ENCODE data around the gene CHMP1A. TPM values are rescaled to one million over a fixed set of nuclear protein-coding genes. Genes with fewer than 3 reads are reported as not detected.

CHMP1A gene
- total and polyA plus RNA-seq, 2 experiments from 2014 or later = 42.3 to 81.9 TPM

GRCh38 chr16:89613231-89613953 lies 44.1 kb downstream of the CHMP1A start, which contains the start of gene DPEP1:
DPEP1 (plus strand) TSS chr16:89613642; CDS start chr16:89630411, 16,769 bp downstream.
- Histone ChIP-seq H3K4me3 (no peak within 1 kb of the TSS), H3K27ac (ENCODE audit: low read depth) (no peak within 1 kb of the TSS), H3K36me3 (ENCODE audit: insufficient read depth) (no peaks in the 10 kb centered on the region), H3K4me1 (ENCODE audit: insufficient read depth) (no peaks in the 10 kb centered on the region; the same call in 1 of the 2 replicates), H3F3A (replicated peaks; ENCODE audit: low read depth) (no peaks in the 10 kb centered on the region), H4K20me1 (replicated peaks; ENCODE audit: insufficient read depth) (no peaks in the 10 kb centered on the region), H2AFZ (peak within 1 kb of the TSS; percentile 91; the same call in 1 of the 2 replicates), H3K27me3 (ENCODE audit: insufficient read depth) (no peaks in the 10 kb centered on the region), H3K9me2 (ENCODE audit: insufficient read depth) (no peaks in the 10 kb centered on the region), H3K4me2 (no peak within 1 kb of the TSS), H3K79me2 (replicated peaks; ENCODE audit: insufficient read depth) (no peaks in the 10 kb centered on the region)
- Mint-ChIP-seq H3K27me3 (ENCODE audit: insufficient read depth, low read depth, poor library complexity) (peaks cover 9% of the 10 kb centered on the region), H3K27ac (no peak within 1 kb of the TSS), H3K9me3 (peaks cover 3% of the 10 kb centered on the region; the same call in 2 of the 3 replicates), H3K4me3 (peak within 1 kb of the TSS; percentile 31; the same call in 1 of the 3 replicates), H3K36me3 (ENCODE audit: low read depth) (no peaks in the 10 kb centered on the region; the same call in 2 of the 3 replicates), H3K4me1 (peaks cover 12% of the 10 kb centered on the region)
- ATAC-seq = peak; percentile 48
- TF ChIP-seq ZNF114 (CRISPR knock-in tag; IDR thresholded peaks at IDR 0.05) = no peak
- no peak for TF ChIP-seq POLR2AphosphoS5 (IDR thresholded peaks at IDR 0.05; ENCODE audit: low read depth)
- TF ChIP-seq, protein P1, sequence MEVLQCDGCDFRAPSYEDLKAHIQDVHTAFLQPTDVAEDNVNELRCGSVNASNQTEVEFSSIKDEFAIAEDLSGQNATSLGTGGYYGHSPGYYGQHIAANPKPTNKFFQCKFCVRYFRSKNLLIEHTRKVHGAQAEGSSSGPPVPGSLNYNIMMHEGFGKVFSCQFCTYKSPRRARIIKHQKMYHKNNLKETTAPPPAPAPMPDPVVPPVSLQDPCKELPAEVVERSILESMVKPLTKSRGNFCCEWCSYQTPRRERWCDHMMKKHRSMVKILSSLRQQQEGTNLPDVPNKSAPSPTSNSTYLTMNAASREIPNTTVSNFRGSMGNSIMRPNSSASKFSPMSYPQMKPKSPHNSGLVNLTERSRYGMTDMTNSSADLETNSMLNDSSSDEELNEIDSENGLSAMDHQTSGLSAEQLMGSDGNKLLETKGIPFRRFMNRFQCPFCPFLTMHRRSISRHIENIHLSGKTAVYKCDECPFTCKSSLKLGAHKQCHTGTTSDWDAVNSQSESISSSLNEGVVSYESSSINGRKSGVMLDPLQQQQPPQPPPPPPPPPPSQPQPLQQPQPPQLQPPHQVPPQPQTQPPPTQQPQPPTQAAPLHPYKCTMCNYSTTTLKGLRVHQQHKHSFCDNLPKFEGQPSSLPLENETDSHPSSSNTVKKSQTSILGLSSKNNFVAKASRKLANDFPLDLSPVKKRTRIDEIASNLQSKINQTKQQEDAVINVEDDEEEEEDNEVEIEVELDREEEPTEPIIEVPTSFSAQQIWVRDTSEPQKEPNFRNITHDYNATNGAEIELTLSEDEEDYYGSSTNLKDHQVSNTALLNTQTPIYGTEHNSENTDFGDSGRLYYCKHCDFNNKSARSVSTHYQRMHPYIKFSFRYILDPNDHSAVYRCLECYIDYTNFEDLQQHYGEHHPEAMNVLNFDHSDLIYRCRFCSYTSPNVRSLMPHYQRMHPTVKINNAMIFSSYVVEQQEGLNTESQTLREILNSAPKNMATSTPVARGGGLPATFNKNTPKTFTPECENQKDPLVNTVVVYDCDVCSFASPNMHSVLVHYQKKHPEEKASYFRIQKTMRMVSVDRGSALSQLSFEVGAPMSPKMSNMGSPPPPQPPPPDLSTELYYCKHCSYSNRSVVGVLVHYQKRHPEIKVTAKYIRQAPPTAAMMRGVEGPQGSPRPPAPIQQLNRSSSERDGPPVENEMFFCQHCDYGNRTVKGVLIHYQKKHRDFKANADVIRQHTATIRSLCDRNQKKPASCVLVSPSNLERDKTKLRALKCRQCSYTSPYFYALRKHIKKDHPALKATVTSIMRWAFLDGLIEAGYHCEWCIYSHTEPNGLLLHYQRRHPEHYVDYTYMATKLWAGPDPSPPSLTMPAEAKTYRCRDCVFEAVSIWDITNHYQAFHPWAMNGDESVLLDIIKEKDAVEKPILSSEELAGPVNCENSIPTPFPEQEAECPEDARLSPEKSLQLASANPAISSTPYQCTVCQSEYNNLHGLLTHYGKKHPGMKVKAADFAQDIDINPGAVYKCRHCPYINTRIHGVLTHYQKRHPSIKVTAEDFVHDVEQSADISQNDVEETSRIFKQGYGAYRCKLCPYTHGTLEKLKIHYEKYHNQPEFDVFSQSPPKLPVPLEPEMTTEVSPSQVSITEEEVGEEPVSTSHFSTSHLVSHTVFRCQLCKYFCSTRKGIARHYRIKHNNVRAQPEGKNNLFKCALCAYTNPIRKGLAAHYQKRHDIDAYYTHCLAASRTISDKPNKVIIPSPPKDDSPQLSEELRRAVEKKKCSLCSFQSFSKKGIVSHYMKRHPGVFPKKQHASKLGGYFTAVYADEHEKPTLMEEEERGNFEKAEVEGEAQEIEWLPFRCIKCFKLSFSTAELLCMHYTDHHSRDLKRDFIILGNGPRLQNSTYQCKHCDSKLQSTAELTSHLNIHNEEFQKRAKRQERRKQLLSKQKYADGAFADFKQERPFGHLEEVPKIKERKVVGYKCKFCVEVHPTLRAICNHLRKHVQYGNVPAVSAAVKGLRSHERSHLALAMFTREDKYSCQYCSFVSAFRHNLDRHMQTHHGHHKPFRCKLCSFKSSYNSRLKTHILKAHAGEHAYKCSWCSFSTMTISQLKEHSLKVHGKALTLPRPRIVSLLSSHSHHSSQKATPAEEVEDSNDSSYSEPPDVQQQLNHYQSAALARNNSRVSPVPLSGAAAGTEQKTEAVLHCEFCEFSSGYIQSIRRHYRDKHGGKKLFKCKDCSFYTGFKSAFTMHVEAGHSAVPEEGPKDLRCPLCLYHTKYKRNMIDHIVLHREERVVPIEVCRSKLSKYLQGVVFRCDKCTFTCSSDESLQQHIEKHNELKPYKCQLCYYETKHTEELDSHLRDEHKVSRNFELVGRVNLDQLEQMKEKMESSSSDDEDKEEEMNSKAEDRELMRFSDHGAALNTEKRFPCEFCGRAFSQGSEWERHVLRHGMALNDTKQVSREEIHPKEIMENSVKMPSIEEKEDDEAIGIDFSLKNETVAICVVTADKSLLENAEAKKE (CRISPR knock-in tag; IDR thresholded peaks at IDR 0.05) = no peak
- TF ChIP-seq, protein P2, sequence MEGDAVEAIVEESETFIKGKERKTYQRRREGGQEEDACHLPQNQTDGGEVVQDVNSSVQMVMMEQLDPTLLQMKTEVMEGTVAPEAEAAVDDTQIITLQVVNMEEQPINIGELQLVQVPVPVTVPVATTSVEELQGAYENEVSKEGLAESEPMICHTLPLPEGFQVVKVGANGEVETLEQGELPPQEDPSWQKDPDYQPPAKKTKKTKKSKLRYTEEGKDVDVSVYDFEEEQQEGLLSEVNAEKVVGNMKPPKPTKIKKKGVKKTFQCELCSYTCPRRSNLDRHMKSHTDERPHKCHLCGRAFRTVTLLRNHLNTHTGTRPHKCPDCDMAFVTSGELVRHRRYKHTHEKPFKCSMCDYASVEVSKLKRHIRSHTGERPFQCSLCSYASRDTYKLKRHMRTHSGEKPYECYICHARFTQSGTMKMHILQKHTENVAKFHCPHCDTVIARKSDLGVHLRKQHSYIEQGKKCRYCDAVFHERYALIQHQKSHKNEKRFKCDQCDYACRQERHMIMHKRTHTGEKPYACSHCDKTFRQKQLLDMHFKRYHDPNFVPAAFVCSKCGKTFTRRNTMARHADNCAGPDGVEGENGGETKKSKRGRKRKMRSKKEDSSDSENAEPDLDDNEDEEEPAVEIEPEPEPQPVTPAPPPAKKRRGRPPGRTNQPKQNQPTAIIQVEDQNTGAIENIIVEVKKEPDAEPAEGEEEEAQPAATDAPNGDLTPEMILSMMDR (conservative IDR thresholded peaks at IDR 0.05; ENCODE audit: low read depth in 2 of 2) = no peak
- no peak for TF ChIP-seq CREB1 (CRISPR knock-in tag; IDR thresholded peaks at IDR 0.05; ENCODE audit: low read depth)
- no peak for TF ChIP-seq EZH2phosphoT487 (IDR thresholded peaks at IDR 0.05; ENCODE audit: unreplicated experiment)
- TF ChIP-seq, protein P3, sequence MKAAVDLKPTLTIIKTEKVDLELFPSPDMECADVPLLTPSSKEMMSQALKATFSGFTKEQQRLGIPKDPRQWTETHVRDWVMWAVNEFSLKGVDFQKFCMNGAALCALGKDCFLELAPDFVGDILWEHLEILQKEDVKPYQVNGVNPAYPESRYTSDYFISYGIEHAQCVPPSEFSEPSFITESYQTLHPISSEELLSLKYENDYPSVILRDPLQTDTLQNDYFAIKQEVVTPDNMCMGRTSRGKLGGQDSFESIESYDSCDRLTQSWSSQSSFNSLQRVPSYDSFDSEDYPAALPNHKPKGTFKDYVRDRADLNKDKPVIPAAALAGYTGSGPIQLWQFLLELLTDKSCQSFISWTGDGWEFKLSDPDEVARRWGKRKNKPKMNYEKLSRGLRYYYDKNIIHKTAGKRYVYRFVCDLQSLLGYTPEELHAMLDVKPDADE (IDR thresholded peaks at IDR 0.05) = no peak
- no peak for TF ChIP-seq STAT1 (IDR thresholded peaks at IDR 0.05; ENCODE audit: unreplicated experiment)
- no peak for TF ChIP-seq EZH2 (IDR thresholded peaks at IDR 0.05; ENCODE audit: low read depth, unreplicated experiment)
- TF ChIP-seq, protein P4, sequence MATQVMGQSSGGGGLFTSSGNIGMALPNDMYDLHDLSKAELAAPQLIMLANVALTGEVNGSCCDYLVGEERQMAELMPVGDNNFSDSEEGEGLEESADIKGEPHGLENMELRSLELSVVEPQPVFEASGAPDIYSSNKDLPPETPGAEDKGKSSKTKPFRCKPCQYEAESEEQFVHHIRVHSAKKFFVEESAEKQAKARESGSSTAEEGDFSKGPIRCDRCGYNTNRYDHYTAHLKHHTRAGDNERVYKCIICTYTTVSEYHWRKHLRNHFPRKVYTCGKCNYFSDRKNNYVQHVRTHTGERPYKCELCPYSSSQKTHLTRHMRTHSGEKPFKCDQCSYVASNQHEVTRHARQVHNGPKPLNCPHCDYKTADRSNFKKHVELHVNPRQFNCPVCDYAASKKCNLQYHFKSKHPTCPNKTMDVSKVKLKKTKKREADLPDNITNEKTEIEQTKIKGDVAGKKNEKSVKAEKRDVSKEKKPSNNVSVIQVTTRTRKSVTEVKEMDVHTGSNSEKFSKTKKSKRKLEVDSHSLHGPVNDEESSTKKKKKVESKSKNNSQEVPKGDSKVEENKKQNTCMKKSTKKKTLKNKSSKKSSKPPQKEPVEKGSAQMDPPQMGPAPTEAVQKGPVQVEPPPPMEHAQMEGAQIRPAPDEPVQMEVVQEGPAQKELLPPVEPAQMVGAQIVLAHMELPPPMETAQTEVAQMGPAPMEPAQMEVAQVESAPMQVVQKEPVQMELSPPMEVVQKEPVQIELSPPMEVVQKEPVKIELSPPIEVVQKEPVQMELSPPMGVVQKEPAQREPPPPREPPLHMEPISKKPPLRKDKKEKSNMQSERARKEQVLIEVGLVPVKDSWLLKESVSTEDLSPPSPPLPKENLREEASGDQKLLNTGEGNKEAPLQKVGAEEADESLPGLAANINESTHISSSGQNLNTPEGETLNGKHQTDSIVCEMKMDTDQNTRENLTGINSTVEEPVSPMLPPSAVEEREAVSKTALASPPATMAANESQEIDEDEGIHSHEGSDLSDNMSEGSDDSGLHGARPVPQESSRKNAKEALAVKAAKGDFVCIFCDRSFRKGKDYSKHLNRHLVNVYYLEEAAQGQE (IDR thresholded peaks at IDR 0.05; ENCODE audit: unreplicated experiment) = no peak
- TF ChIP-seq JUNB (IDR thresholded peaks at IDR 0.05; ENCODE audit: unreplicated experiment) = no peak
- no peak for TF ChIP-seq ZNF331 (CRISPR knock-in tag; IDR thresholded peaks at IDR 0.05; ENCODE audit: low read depth)
- DNase-seq (ENCODE audit: low spot score) = peak; percentile 49

All from GM23338 (cell line).